Endothelial cell of hepatic sinusoid (primary cell): ENCODE results near the gene DCTN4.
"Not testable (repeated sequence)": the region's sequence is repeated elsewhere in the genome, so short reads cannot be mapped to it uniquely, and the experiment has no call there.

ENCODE experiments used
- in situ Hi-C: cut with HindIII; loops from 2 replicates; pipeline ENCODE4 v1.10.0; 2017; ENCODE audit warnings: low sequenced_read_pairs

DCTN4 gene

DNA sequence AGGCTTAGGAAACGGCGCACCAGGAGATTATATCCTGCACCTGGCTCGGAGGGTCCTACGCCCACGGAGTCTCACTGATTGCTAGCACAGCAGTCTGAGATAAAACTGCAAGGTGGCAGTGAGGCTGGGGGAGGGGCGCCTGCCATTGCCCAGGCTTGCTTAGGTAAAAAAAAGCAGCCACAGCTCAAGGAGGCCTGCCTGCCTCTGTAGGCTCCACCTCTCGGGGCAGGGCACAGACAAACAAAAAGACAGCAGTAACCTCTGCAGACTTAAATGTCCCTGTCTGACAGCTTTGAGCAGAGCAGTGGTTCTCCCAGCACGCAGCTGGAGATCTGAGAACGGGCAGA, 15.7 kb downstream of the DCTN4 start:
- in situ Hi-C loops = not testable (repeated sequence)

GRCh38 chr5:150742455-150743141, 16.2 kb downstream of the DCTN4 start:
- in situ Hi-C loops = not testable (repeated sequence)

GRCh38 chr5:150740992-150741391, 17.8 kb downstream of the DCTN4 start:
- in situ Hi-C loops = no loop called here

- in situ Hi-C loops = no loop called here
Measured at GRCh38 chr5:150738862-150739261, 20.0 kb downstream of the DCTN4 start.

DNA sequence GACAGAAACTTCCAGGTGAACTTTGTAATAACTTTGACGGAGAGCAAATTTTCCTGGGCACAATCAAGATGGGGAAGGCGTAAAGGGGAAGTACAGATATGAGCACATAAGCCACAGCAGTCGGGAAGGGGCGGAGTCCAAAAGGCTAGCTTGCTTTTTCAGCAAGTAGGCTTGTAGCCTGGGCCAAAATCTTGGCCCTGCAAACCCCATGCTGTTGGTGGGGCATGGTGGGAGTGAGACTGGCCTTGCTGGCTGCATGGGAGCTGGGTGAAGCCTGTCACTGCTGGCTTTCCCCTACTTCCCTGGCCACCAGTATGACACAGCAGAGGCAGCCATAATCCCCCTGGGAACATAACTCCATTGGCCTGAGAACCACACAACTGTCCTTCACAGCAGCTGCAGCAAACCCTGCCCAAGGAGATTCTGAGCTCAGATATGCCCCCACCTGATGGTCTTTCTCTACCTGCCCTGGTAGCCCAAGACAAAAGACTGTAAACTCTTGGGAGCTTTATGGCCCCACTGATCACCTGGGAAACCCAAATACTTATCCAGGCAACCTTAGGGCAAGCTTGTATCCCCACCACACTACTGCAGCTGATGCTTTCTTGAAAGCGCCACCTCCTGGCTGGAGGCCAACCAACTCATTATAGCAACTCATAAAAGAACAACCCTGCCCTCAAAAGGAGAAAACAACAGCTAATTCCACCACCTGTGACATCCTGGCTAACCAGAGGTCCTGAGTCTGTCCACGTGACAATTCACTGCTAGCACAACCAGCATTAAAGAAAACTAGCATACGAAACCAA, 24.0 kb downstream of the DCTN4 start:
- in situ Hi-C loops = no loop called here

DNA sequence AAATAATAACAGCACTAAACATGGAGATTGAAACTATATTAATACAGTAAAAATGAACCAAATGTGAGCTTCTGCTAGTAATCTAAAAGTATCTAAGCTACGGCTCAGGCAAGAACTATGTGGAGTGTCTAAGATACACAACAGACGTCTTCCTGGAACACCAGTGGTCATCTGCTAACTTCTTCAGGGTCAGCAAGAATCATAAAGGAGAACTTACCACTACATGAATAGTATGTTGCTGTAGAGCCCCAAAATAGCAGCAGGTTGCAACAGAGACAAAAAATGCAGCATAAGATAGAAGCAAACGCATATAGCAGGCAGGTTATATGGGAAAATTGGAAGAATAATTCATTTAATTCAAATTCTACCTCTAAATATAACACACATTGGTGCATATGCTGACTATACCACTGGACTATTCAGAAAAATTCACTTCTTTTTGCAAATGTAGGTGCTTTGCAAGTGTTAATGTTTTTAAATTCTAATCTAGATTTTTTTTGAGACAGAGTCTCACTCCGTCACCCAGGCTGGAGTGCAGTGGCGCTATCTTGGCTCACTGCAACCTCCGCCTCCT, 27.1 kb downstream of the DCTN4 start:
- in situ Hi-C loops = no loop called here

DNA sequence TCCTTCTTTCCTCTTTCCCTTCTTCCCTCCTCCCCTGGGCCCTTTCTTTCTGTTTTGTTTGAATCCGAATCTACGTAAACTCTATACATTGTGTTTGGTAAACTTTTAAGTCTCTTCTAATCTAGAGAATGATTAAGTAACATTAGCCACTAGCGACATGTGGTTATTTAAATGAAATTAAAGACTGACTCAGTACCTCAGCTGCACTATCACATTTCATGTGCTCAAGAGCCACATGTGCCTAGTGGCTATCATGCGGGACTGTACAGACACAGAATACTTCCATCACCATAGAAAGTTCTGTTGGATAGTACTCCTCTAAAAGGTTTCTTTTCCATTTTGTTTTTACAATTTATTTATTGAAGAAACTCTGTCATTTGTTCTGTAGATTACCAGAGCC, 29.0 kb downstream of the DCTN4 start:
- in situ Hi-C loops = no loop called here

DNA sequence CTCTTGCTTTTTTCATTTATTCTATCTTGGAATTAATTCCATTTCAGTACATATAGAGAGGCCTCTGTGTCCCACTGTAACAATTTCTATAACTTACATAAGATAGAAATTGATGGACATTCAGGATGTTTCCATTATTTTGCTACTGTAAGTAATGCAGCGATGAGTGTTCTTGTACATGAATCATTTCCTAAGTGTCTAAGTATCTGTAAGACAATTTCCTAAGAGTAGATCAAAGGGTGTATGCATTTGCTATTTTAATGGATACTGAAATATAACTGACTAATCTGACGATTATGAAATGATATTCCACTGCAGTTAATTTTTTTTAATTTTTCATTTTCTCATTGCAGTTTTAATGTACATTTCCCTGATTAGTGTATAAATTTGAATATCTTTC, 35.0 kb downstream of the DCTN4 start:
- in situ Hi-C loops = no loop called here

GRCh38 chr5:150710165-150710564, 48.7 kb downstream of the DCTN4 start:
- in situ Hi-C loops = no loop called here

DNA sequence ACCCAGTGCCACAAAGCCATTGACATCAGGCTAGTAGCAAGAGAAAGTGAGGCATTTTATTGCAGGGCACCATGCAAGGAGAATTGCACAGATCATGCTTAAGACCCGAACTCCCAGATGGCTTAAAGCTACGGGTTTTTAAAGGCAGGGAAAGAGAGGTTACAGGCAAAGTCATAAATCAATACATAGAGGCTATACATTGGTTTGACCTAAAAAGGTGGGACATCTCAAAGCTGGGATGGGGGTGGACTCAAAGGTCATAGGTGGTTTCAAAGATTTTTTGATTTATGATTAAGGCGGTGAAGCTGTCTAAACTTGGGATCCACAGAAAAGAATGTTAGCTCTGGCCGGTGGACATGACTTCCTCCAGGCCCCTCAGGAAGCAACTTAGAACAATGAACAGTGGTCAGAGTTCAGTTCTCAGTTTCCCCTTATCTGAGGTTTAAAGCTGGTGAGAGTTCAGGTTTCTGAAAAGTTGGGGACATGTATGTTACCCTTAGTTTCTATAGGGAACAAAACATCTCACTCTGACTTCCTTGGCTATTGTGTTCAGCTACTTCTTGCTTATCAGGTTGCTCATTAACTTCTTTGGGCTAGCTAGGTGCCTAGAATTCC, 51.9 kb downstream of the DCTN4 start:
- in situ Hi-C loops = no loop called here

DNA sequence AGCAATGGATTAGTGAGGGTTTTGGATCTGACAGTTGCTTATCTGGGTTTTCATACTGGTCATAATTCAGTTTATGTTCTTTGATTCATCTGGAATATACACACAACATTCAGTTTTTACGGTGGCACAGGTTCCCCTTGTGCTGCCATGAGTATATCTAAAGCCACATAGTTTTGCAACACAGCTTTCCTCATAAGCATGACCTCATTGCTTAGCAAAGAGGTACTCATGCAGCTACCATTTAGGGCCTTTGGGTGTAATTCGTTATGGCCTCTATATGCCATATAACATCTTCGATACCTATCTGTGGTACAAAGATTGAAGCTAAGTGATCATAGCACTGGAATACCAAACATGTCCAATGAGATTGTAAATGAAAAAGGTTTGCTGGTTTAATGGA, 55.1 kb downstream of the DCTN4 start:
- in situ Hi-C loops = loop anchor here (5.0 kb wide), 1 partner anchor 41 kb away; the partner anchor contains the start of gene MYOZ3

GRCh38 chr5:150700594-150701377, 58.0 kb downstream of the DCTN4 start, which contains the start of gene RBM22:
TSS of gene RBM22 (minus strand) at chr5:150701062. CDS start at chr5:150700985, 77 bp downstream.
- in situ Hi-C loops = loop anchor here (5.0 kb wide), 1 partner anchor 38 kb away; the partner anchor contains the start of gene MYOZ3

DNA sequence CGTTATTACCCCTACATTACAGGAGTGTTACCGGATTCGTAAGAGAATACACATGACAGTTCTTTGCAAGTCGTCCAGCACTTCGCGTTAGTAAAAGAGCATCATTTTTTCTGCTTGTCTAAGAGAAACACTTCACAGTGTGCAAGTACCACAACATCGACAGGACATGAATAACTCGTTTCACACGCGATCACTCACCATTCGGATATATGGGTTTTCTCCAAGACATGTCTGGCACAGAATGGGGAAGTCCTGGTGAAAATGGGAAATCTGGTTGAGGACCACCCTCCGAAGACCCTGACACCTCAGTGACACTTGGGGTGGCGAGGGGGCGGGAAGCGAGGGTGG, 58.6 kb downstream of the DCTN4 start:
- in situ Hi-C loops = loop anchor here (5.0 kb wide), 1 partner anchor 38 kb away; the partner anchor contains the start of gene MYOZ3

- in situ Hi-C loops = no loop called here
Measured at GRCh38 chr5:150694612-150695011, 64.2 kb downstream of the DCTN4 start.

GRCh38 chr5:150692276-150692675, 66.5 kb downstream of the DCTN4 start:
- in situ Hi-C loops = no loop called here

DNA sequence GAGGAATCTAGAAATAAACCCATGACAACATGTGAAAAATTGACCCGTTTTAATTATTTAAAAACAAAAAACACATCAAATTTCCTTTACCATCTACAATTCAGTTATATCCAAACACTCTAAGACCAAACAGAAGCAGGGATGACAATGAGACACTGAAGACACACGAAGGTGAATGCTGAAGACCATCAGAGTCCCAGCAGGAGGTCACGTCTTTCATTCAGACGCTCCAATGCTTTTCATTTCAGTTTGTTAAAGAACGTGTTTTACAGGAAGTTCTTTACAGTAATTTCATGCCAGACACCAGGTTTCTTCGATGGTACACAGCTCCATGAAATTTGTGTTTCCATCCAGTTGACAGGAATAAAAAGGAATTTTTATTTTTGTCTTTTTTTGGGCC, 68.1 kb downstream of the DCTN4 start:
- in situ Hi-C loops = no loop called here

- in situ Hi-C loops = no loop called here
Measured at GRCh38 chr5:150689120-150689519, 69.7 kb downstream of the DCTN4 start.

- in situ Hi-C loops = no loop called here
Measured at GRCh38 chr5:150676578-150676977, 82.2 kb downstream of the DCTN4 start.

GRCh38 chr5:150675069-150675468, 83.7 kb downstream of the DCTN4 start:
- in situ Hi-C loops = no loop called here

DNA sequence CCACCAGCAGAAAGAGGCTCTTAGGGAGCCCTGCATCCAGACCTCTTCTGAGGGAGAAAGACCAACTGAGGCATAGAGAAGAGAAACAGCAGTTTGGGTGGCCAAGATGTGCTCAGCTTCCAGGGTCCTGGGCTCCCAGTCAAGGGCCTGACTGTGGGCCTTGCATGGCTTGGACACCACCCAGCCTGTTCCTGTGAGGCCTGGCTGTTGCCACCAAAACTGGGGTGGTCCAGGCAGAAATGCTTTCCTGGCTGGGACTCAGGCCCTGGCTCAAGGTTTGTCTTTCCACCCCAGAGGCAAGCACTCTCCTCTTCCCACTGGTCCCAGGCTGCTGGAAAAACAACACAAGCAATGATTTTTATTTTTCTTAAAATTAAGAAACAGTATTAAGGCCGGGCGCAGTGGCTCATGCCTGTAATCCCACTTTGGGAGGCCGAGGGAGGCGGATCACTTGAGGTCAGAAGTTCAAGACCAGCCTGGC, 84.4 kb downstream of the DCTN4 start:
- in situ Hi-C loops = loop anchor here (25.0 kb wide), 1 partner anchor 212 kb away; no protein-coding TSS in a partner anchor
